Measurements from ENCODE around the gene RNF214.

DNA sequence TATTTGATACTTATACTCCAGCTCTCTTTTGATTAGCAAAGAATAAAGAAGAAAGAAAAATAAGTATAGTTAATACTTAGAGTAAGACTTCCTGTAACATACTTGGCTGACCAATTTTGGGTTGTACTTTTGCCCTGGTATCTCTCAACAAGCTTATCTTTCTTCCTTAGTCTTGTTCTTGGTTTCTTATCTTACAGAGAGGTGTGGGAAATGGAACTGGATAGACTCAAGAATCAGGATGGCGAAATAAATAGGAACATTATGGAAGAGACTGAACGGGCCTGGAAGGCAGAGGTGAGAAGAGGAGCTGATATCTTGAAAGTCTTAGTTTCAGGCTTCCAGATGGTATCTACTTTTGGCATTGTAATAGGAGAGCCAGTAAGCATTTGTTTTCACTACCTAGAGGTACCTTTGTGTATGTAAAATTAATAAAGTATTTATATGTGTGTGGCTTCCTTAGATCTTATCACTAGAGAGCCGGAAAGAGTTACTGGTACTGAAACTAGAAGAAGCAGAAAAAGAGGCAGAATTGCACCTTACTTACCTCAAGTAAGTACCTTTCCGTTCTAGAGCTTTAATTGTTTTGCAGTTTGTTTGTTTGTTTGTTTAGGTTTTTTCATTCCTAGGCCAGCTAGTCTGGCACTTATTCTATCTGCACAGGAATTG lies 47.4 kb downstream of the RNF214 start:
- TF ChIP-seq EP300 (IDR thresholded peaks at IDR 0.05), result no peak
- no peak for TF ChIP-seq POLR2A (IDR thresholded peaks at IDR 0.05)
- TF ChIP-seq, protein P1, sequence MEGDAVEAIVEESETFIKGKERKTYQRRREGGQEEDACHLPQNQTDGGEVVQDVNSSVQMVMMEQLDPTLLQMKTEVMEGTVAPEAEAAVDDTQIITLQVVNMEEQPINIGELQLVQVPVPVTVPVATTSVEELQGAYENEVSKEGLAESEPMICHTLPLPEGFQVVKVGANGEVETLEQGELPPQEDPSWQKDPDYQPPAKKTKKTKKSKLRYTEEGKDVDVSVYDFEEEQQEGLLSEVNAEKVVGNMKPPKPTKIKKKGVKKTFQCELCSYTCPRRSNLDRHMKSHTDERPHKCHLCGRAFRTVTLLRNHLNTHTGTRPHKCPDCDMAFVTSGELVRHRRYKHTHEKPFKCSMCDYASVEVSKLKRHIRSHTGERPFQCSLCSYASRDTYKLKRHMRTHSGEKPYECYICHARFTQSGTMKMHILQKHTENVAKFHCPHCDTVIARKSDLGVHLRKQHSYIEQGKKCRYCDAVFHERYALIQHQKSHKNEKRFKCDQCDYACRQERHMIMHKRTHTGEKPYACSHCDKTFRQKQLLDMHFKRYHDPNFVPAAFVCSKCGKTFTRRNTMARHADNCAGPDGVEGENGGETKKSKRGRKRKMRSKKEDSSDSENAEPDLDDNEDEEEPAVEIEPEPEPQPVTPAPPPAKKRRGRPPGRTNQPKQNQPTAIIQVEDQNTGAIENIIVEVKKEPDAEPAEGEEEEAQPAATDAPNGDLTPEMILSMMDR (IDR thresholded peaks at IDR 0.05), result no peak
- TF ChIP-seq POLR2AphosphoS5 (IDR thresholded peaks at IDR 0.05), result no peak
